Liver (tissue), 9 donors: ENCODE measurements around the gene INPP4B. TPM values are rescaled to one million over a fixed set of nuclear protein-coding genes. Genes with fewer than 3 reads are reported as not detected.

Experiments
- DNase-seq: peaks from one replicate; pipeline ENCODE4 v3.0.0-alpha.2; 2017; ENCODE audit warnings: low spot score
- H3K27ac ChIP-seq, 2 donors: one replicate each; pipeline ENCODE4 v1.7.0; 2013; ENCODE audit warnings: inconsistent platforms in 2 of 2, low read length in 2 of 2, control low read depth in 1 of 2, low read depth in 1 of 2, mild to moderate bottlenecking in 1 of 2
- H3K27me3 ChIP-seq, 4 donors: one replicate each; pipeline versions ENCODE4 v1.6.1 to v1.7.0; 2013; ENCODE audit warnings: low read length in 3 of 4, inconsistent platforms in 1 of 4, mild to moderate bottlenecking in 1 of 4, moderate library complexity in 1 of 4; ENCODE audit not compliant: control insufficient read depth in 4 of 4, insufficient read depth in 4 of 4
- H3K36me3 ChIP-seq, 4 donors: one replicate each; pipeline versions ENCODE4 v1.6.1 to v1.7.0; 2013; ENCODE audit warnings: low read length in 3 of 4, mild to moderate bottlenecking in 3 of 4, low read depth in 1 of 4, moderate library complexity in 1 of 4; ENCODE audit not compliant: control insufficient read depth in 4 of 4, insufficient read depth in 3 of 4
- H3K4me1 ChIP-seq, 4 donors: one replicate each; pipeline versions ENCODE4 v1.6.1 to v1.7.0; 2013; ENCODE audit warnings: low read length in 3 of 4, mild to moderate bottlenecking in 3 of 4, moderate library complexity in 1 of 4; ENCODE audit not compliant: control insufficient read depth in 4 of 4, insufficient read depth in 4 of 4
- H3K4me3 ChIP-seq, 3 donors: one replicate each; pipeline versions ENCODE4 v1.6.1 to v1.7.0; 2013; ENCODE audit warnings: low read length in 3 of 3, control low read depth in 1 of 3, low read depth in 1 of 3, mild to moderate bottlenecking in 1 of 3
- H3K9ac ChIP-seq, 2 donors: one replicate each; pipeline ENCODE4 v1.7.0; 2013; ENCODE audit warnings: low read length in 2 of 2, mild to moderate bottlenecking in 2 of 2, moderate library complexity in 2 of 2, control low read depth in 1 of 2, low read depth in 1 of 2
- H3K9me3 ChIP-seq, 4 donors: one replicate each; pipeline versions ENCODE4 v1.6.1 to v1.7.0; 2013; ENCODE audit warnings: low read length in 3 of 4; ENCODE audit not compliant: control insufficient read depth in 4 of 4
- EGR1 ChIP-seq, 2 donors: IDR thresholded peaks; 2 replicates each; pipeline ENCODE4 v1.6.1; 2016 to 2018; ENCODE audit warnings: antibody characterized with exemption in 2 of 2, low read depth in 2 of 2
- FOXA1 ChIP-seq: IDR thresholded peaks from 2 replicates; pipeline ENCODE4 v1.6.1; 2016; ENCODE audit warnings: antibody characterized with exemption
- FOXA2 ChIP-seq: IDR thresholded peaks from 2 replicates; pipeline ENCODE4 v1.6.1; 2016; ENCODE audit warnings: antibody characterized with exemption
- GABPA ChIP-seq, 2 donors: IDR thresholded peaks in 1 of 2; conservative IDR thresholded peaks in 1 of 2; 2 replicates each; pipeline ENCODE4 v1.6.1; 2016; ENCODE audit warnings: antibody characterized with exemption in 2 of 2, mild to moderate bottlenecking in 1 of 2, moderate library complexity in 1 of 2
- HNF4A ChIP-seq, 2 donors: conservative IDR thresholded peaks; 2 replicates each; pipeline ENCODE4 v1.6.1; 2016; ENCODE audit warnings: antibody characterized with exemption in 2 of 2, mild to moderate bottlenecking in 2 of 2
- HNF4G ChIP-seq: IDR thresholded peaks from 2 replicates; pipeline ENCODE4 v1.6.1; 2016; ENCODE audit warnings: antibody characterized with exemption
- JUND ChIP-seq, 2 donors: IDR thresholded peaks; 2 replicates each; pipeline ENCODE4 v1.6.1; 2016; ENCODE audit warnings: antibody characterized with exemption in 2 of 2
- NR2F2 ChIP-seq: IDR thresholded peaks from 2 replicates; pipeline ENCODE4 v1.6.1; 2016; ENCODE audit warnings: antibody characterized with exemption
- RAD21 ChIP-seq, 2 donors: IDR thresholded peaks; 2 replicates each; pipeline ENCODE4 v1.6.1; 2016; ENCODE audit warnings: antibody characterized with exemption in 2 of 2, mild to moderate bottlenecking in 2 of 2
- RXRA ChIP-seq, 2 donors: IDR thresholded peaks; 2 replicates each; pipeline ENCODE4 v1.6.1; 2017 to 2018; ENCODE audit warnings: antibody characterized with exemption in 2 of 2, mild to moderate bottlenecking in 1 of 2
- SP1 ChIP-seq: IDR thresholded peaks from 2 replicates; pipeline ENCODE4 v1.6.1; 2018; ENCODE audit warnings: antibody characterized with exemption, mild to moderate bottlenecking
- TAF1 ChIP-seq: conservative IDR thresholded peaks from 2 replicates; pipeline ENCODE4 v1.6.1; 2016; ENCODE audit warnings: antibody characterized with exemption, mild to moderate bottlenecking
- YY1 ChIP-seq: IDR thresholded peaks from 2 replicates; pipeline ENCODE4 v1.6.1; 2016; ENCODE audit warnings: antibody characterized with exemption, mild to moderate bottlenecking
- WGBS: extraction: QIAGEN DNeasy Blood & Tissue Kit; methylation state at CpG from one replicate; pipeline ENCODE4 v1.1.7; 2013; 5-methylcytosine and 5-hydroxymethylcytosine counted together
- polyA plus RNA-seq, 2 donors: library from polyadenylated mRNA; stranded (reverse) in 1 of 2; unstranded in 1 of 2; fragments of 200-250 nt in 1 of 2; fragments of >200 nt in 1 of 2; fragmentation: Nextera tagmentation in 1 of 2; extraction: Ambion mirVana in 1 of 2; gene quantifications; one replicate each; pipeline versions ENCODE4 v1.2.1 to v1.2.3, GENCODE V29; 2013 to 2015
- total RNA-seq, 2 donors: library from RNA; depleted of rRNA; stranded (reverse); fragments of >200 nt; gene quantifications; one replicate each; pipeline ENCODE4 v1.2.3, GENCODE V29; 2014
- TF ChIP-seq, protein P1 (sequence below): IDR thresholded peaks from 2 replicates; pipeline ENCODE4 v1.6.1; 2016; ENCODE audit warnings: antibody characterized with exemption
- TF ChIP-seq, protein P2 (sequence below): fragments of 150-350 bp; IDR thresholded peaks from 2 replicates; pipeline ENCODE4 v1.5.1; 2017; ENCODE audit warnings: improper control_type of control experiment, low read depth, low read length; ENCODE audit not compliant: missing input control
- TF ChIP-seq, protein P3 (sequence below): IDR thresholded peaks from 2 replicates; pipeline ENCODE4 v1.6.1; 2016; ENCODE audit warnings: antibody characterized with exemption
- TF ChIP-seq, protein P4 (sequence below): IDR thresholded peaks from 2 replicates; pipeline ENCODE4 v1.6.1; 2016; ENCODE audit warnings: antibody characterized with exemption, mild to moderate bottlenecking
- donor health status: healthy.
- donor health status: healthy.
- donor health status: healthy.
- donor health status: healthy.
- donor health status: healthy.

The INPP4B gene
- total and polyA plus RNA-seq, 4 donors = 0.43 to 2.8 (median 1.6) TPM

DNA sequence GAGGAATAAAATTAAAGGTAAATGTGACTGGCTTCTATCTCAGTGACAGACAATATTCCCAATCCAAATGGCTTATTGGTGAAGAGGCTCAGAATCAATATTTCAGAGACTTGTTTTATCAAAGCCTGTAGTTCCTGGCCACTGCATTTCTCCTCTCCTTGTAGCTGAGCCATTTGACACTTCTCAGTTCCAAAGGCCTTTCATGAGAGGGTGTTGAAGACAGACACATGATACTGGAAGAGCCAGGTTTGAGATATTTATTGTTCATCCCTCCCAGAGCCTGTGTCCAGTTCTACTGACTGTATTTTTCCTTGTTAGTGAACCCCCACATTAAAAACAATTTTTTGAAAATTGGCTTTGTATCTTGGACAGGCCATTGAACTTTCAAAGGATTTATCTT, 12.9 kb upstream of the INPP4B start:
- no peaks in the 10 kb centered on the region for H3K4me1 ChIP-seq
- no peak overlapping the region for H3K9ac ChIP-seq
- peaks cover 0 to 4% (median under 1%) of the 10 kb centered on the region in 4 donors for H3K27me3 ChIP-seq
- no peak for DNase-seq
- TF ChIP-seq HNF4G (no peak), NR2F2 (no peak), SP1 (no peak), JUND (IDR thresholded peaks at IDR 0.05) (no peak), EGR1 (IDR thresholded peaks at IDR 0.05; ENCODE audit: low read depth in 2 of 2) (no peak), RAD21 (IDR thresholded peaks at IDR 0.05) (no peak), GABPA (IDR thresholded peaks at IDR 0.05 in 1 of 2, conservative IDR thresholded peaks at IDR 0.05 in 1 of 2) (no peak), FOXA1 (no peak), YY1 (no peak), HNF4A (conservative IDR thresholded peaks at IDR 0.05) (no peak), RXRA (IDR thresholded peaks at IDR 0.05) (no peak)
- TF ChIP-seq, protein P1, sequence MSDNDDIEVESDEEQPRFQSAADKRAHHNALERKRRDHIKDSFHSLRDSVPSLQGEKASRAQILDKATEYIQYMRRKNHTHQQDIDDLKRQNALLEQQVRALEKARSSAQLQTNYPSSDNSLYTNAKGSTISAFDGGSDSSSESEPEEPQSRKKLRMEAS = no peak
- TF ChIP-seq, protein P2, sequence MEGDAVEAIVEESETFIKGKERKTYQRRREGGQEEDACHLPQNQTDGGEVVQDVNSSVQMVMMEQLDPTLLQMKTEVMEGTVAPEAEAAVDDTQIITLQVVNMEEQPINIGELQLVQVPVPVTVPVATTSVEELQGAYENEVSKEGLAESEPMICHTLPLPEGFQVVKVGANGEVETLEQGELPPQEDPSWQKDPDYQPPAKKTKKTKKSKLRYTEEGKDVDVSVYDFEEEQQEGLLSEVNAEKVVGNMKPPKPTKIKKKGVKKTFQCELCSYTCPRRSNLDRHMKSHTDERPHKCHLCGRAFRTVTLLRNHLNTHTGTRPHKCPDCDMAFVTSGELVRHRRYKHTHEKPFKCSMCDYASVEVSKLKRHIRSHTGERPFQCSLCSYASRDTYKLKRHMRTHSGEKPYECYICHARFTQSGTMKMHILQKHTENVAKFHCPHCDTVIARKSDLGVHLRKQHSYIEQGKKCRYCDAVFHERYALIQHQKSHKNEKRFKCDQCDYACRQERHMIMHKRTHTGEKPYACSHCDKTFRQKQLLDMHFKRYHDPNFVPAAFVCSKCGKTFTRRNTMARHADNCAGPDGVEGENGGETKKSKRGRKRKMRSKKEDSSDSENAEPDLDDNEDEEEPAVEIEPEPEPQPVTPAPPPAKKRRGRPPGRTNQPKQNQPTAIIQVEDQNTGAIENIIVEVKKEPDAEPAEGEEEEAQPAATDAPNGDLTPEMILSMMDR = no peak
- TF ChIP-seq, protein P3, sequence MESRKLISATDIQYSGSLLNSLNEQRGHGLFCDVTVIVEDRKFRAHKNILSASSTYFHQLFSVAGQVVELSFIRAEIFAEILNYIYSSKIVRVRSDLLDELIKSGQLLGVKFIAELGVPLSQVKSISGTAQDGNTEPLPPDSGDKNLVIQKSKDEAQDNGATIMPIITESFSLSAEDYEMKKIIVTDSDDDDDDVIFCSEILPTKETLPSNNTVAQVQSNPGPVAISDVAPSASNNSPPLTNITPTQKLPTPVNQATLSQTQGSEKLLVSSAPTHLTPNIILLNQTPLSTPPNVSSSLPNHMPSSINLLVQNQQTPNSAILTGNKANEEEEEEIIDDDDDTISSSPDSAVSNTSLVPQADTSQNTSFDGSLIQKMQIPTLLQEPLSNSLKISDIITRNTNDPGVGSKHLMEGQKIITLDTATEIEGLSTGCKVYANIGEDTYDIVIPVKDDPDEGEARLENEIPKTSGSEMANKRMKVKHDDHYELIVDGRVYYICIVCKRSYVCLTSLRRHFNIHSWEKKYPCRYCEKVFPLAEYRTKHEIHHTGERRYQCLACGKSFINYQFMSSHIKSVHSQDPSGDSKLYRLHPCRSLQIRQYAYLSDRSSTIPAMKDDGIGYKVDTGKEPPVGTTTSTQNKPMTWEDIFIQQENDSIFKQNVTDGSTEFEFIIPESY = no peak
- TF ChIP-seq, protein P4, sequence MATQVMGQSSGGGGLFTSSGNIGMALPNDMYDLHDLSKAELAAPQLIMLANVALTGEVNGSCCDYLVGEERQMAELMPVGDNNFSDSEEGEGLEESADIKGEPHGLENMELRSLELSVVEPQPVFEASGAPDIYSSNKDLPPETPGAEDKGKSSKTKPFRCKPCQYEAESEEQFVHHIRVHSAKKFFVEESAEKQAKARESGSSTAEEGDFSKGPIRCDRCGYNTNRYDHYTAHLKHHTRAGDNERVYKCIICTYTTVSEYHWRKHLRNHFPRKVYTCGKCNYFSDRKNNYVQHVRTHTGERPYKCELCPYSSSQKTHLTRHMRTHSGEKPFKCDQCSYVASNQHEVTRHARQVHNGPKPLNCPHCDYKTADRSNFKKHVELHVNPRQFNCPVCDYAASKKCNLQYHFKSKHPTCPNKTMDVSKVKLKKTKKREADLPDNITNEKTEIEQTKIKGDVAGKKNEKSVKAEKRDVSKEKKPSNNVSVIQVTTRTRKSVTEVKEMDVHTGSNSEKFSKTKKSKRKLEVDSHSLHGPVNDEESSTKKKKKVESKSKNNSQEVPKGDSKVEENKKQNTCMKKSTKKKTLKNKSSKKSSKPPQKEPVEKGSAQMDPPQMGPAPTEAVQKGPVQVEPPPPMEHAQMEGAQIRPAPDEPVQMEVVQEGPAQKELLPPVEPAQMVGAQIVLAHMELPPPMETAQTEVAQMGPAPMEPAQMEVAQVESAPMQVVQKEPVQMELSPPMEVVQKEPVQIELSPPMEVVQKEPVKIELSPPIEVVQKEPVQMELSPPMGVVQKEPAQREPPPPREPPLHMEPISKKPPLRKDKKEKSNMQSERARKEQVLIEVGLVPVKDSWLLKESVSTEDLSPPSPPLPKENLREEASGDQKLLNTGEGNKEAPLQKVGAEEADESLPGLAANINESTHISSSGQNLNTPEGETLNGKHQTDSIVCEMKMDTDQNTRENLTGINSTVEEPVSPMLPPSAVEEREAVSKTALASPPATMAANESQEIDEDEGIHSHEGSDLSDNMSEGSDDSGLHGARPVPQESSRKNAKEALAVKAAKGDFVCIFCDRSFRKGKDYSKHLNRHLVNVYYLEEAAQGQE = no peak
- H3K27ac ChIP-seq = no peak overlapping the region
- no peak overlapping the region for H3K4me3 ChIP-seq
- H3K9me3 ChIP-seq = no peaks in the 10 kb centered on the region
- no peaks in the 10 kb centered on the region for H3K36me3 ChIP-seq

- DNase-seq = no peak
- H3K9me3 ChIP-seq = no peaks in the 10 kb centered on the region
- no peak overlapping the region for H3K27ac ChIP-seq
- H3K4me3 ChIP-seq = no peak overlapping the region
- peaks cover 0 to 7% (median under 1%) of the 10 kb centered on the region in 4 donors for H3K27me3 ChIP-seq
- no peaks in the 10 kb centered on the region for H3K4me1 ChIP-seq
- H3K36me3 ChIP-seq = no peaks in the 10 kb centered on the region
- WGBS = 56% methylated on average over 3 of the region's 3 CpGs
- TF ChIP-seq JUND (IDR thresholded peaks at IDR 0.05) (no peak), FOXA2 (no peak), FOXA1 (no peak), HNF4A (conservative IDR thresholded peaks at IDR 0.05) (no peak), TAF1 (no peak)
- no peak overlapping the region for H3K9ac ChIP-seq
These were observed 12.3 kb upstream of the INPP4B start for GRCh38 chr4:142858446-142858845.
